GM18507 (cell line): Measurements from ENCODE around the gene SAV1.

ENCODE experiments used
- DNase-seq: peaks from one replicate; pipeline ENCODE4 v3.0.0; 2011; ENCODE audit warnings: low read depth; ENCODE audit not compliant: insufficient read length; ENCODE audit errors: extremely low spot score
- FAIRE-seq: peaks from 2 replicates; lab custom pipeline; 2011; peaks lifted over from hg19 to GRCh38; lab: Jason Lieb, UNC

SAV1 gene

DNA sequence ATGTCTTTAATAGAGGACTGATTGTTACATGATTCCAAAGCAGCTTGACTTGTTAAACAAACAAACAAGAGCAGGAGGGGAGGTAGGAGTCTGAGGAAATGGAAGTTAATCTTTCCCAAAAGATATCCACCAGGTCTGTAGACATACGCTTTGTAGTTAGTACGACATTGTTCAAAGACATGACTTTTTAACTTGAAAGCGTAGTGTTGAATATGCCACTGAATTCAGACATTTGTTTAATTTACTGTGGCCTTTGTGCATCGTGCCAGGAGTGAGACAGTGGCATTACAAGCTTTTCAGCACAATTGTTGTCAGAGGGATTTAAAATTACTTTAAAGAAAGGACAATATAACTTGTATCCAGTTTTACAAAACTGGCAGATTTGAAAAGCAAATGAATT lies 53.0 kb downstream of the SAV1 start:
- FAIRE-seq (no peak), DNase-seq (no peak)

DNA sequence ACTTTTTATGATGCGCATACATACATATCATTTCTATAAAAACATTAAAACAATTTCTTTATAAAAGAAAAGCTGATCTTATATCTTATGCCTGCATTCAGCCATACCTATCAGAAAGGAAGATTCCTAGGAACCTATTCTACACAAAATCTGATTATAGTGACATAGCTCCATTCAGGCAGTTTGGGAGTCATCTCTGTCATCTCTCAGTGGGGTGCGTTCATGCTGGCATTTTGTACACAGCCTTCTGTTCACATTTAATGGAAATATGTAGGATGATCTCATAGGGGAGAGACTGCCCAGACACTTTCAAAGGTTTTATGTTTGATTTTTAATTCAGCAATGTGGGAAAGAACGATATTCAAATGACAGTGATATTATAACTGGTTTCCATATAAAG lies 55.3 kb downstream of the SAV1 start:
- FAIRE-seq (no peak), DNase-seq (no peak)

DNA sequence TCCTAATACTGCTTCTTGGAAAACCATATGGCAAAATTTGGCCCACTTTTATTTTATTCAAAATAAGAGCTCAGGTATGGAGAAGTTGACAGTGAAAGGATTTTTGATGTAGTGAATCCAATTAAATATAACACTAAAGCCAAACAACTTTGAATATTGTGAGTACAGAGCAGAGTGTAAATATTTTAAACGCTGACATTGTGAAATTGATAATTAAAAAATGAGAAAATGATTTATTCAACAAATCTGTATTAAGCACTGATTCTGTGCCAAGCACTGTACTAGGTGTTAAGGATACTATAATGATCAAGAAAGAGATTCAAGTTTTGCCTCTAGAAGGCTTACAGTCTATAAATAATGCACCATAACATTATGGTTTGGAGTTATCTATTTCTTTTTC lies 57.6 kb downstream of the SAV1 start:
- FAIRE-seq: no peak
- no peak for DNase-seq

DNA sequence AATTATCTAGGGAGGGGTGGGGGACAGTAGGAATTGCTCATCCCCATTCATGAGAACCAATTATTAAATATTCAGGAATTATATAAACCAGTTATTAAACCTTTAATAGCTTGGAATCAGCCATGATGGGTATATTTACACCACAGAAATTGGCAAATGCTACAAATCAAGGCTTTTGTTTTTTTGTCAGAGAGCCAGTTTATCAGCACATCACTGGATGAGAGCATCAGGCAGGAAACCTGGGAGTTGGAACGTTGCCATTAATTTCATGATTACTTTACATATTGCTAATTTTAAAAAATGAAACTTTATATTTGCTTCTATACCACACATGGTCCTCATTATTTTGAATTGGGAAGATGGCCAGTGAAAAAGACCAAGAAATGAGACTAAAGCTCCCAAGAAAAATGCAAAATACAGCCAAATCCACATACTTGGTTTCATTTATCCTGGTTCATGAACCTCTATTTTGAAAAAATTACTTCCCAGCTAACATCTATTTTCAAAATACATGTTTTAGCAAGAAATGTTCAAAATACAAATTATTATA lies 59.7 kb downstream of the SAV1 start:
- FAIRE-seq (no peak), DNase-seq (no peak)

DNA sequence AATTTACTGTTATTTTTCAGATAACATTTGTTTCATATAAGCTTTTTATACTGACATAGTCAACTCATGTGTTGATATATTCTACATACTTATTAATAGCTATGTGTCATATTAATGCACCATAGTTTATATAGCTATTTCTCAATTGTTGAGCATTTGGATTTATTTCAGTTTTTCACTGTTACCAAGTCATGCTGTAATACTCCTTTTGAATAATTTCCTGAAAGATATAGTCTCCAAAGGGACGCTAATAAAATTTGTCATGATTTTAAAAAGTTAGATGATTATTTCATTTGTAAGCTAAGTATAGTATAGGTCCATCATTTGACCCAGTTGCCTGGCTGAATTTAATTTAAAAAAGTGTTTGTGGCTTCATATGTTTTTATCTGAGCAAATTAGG lies 60.3 kb downstream of the SAV1 start:
- FAIRE-seq (no peak), DNase-seq (no peak)

DNA sequence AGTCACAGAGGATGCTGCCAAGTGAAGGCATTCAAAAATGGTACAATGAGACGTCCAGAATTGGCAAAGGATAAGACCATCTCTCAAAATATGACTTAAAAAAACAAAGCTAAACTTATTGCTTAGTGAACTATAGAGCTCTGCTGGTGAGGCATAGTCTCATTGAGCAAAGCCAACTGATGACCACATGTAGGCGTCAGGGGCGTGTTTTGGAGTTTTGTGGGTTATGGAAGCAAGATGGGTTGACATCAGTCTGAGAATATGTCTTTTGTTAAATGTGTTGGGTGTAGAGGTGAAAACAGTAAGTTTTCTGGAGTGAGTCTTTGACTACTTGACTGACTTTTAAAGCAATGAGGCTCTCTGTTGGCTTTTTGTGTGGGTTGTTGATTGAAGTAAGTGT lies 60.9 kb downstream of the SAV1 start:
- DNase-seq: no peak

DNA sequence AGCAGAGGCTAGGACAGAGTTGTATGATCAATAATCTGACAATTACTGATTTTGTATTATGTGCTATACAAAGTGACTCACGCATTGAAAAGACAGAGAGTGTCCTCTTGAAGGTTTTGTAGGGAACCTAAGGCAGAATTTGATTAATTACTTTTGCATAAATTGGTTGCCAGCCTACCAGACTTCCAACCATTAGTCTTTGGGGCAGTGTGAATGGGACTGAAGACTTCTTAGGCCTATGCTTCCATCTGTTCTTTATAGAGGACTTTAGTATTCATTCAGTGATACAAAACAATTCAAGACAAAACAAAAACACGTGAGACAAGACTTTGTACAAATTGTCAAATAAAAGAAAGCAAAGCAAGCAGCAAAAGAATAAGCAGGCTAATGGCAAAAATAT lies 61.6 kb downstream of the SAV1 start:
- FAIRE-seq (no peak), DNase-seq (no peak)

More for the DNA sequence above, 60.9 kb downstream of the SAV1 start:
- no peak for FAIRE-seq

DNA sequence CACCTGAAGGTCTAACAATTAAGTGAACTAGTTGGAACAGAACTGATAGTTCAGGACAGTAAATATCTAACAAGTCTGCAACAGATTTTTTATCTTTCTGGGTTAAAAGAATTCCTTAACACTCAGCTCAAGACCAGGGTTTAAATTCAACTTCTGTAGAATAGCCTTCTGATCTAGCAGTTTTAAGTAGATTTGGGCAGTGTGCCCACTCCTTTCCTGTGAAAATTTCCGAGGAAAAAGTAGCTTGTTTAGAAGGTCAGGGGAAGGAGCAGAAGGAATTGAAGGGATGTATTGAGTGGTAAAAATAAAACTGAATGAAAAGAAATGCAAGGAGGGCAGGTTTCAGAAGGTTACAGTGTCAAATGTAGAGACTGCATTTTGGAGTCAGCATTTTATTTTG lies 62.3 kb downstream of the SAV1 start:
- DNase-seq: no peak
- no peak for FAIRE-seq

DNA sequence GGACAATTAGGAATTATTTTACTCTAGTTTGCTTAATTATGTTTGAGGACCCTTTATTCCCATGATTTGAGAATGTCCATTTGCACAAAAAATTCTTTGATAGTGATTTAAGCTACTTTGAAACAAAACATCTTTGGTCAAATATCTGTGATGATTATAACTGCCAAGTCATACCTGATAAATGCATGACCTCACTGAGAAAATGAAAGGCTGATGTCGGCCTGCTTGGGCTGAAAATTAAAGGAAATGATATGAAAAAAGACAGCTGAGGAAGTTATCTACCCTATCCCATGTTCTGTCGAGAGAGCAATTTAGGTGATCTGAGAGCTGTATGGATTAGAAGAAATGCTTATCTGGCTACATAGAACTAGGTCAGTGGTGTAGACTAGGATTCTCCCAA lies 64.5 kb downstream of the SAV1 start:
- no peak for DNase-seq
- FAIRE-seq: no peak

DNA sequence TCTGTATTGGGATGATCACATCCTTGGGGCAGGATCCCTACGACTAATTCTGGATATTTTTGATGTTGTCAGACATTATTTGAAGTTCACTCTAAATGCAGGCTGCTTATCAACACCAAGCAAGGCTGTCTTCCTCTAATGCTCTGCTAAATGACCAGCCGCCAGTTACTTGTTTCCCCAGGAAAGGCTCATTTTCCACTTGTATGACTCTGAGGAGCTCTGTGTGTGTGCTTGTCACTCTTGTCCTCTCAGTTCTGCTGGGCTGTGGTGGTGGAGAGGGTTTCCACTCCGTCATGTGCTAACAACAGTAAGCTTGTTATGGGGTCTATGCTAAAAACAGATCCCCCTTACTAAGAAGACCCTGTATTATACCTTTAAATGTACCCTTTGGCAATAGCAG lies 66.1 kb downstream of the SAV1 start:
- DNase-seq (no peak), FAIRE-seq (no peak)

DNA sequence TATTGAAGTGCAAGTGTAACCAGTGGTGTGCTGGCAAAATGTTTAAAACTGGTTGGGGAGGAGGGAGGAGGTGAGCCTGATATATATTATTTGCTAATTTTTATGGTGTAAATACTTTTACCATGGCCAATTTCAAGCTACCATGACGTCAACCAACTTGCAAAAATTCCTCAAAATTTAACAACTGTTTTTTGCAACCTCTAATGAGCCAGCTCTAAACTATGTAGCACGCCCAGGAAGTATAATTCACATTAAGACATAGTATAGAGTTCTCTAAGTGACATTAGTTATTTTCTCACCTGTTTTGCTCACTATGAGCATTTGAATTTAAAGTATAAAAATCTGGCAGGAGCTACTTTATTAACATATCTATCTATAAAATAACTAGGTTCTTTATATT lies 66.7 kb downstream of the SAV1 start:
- FAIRE-seq: no peak
- no peak for DNase-seq

DNA sequence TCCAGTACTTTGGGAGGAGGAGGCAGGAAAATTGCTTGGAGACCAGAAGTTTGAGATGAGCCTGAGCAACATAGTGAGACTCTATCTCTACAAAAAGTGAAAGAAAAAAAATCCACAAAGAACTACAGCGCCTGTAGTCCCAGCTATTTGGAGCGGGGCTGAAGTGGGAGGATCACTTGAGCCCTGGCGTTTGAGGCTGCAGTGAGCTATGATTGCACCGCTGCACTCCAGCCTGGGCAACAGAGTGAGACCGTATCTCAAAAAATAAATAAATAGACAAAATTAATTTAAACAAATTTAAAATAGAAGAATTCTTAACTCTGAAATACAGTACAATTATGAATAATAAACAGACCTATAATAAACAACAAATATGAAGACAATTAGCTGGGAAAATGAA lies 67.3 kb downstream of the SAV1 start:
- no peak for FAIRE-seq

DNA sequence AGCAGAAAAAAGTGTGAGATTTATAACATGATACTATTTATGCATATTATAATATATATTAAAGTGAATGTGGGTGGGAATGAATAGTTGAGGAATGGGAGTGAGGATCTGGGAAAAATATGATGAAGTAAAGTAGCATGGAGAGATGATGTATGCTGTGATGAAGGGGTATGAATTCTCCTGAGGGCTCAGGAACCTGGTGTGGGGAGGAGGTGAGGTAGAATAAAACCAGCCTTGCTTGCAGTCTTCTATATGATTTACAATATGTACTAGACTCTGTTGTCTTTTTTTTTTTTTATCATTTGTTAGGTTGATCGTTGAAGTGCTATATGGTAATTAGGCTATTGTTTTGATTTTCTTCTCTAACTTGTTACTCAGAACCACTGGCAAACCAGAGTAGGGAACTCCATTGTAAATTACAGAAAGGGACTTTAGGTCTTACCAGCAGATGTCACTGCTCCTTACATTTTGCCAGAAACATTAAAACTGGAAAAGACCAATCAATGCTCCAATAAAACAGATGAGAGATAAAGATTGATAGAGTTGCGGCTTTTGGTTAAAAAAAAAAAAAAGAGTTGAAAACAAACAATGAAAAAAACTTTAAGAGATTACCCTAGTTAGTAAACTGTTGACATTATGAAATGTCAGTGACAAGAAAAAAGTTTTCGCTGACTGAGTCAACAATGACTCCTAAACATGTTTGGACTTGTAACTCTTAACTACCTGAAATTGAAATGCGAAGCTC lies 68.2 kb downstream of the SAV1 start:
- FAIRE-seq: peak; percentile 58
- no peak for DNase-seq

More for the DNA sequence above, 67.3 kb downstream of the SAV1 start:
- no peak for DNase-seq

DNA sequence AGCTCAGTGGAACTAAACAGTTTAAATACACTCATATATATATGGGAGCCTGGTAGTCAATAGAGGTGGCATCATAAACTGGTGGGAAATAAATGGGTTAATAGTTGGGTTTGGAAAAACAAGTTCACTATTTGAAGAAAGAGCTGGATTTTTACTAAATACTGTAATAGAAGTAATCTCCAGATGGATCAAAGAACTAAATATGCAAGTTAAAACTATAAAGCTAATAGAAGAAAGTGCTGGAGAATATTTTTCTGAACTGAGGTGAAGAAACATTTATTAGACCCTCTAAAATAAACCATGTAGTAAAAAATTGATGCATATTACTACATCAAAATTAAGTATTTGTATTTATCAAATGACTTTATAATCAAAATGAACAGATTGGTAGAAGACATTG lies 69.3 kb downstream of the SAV1 start:
- DNase-seq (no peak), FAIRE-seq (no peak)

DNA sequence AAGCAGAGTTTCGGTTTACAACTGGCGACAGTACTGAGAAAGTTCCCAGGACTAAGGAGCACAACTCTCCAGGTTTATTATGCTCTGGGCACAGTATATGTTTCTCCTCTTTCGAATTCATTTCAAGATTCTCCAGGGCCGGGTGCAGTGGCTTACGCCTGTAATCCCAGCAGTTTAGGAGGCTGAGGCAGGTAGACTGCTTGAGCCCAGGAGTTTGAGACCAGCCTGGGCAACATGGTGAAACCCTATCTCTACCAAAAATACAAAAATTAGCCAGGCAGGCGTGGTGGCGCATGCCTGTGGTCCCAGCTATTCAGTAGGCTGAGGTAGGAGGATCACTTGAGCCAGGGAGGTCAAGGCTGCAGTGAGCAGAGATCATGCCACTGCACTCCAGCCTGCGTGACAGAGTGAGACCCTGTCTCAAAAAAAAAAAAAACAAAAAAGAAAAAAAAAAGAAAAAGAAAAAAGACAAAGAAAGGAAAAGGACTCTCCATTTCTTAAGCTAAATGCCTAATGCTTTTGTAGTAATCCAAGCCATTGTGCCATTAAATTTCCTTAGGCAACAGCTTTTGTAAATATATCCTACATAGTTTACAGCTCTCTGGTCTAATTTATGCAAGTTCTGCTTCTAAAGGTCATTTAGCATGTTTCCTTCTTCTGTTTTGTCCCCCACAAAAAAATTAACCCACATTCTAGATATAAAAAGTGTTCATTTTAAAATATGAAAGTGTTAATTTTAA lies 73.4 kb downstream of the SAV1 start:
- FAIRE-seq (no peak), DNase-seq (no peak)

DNA sequence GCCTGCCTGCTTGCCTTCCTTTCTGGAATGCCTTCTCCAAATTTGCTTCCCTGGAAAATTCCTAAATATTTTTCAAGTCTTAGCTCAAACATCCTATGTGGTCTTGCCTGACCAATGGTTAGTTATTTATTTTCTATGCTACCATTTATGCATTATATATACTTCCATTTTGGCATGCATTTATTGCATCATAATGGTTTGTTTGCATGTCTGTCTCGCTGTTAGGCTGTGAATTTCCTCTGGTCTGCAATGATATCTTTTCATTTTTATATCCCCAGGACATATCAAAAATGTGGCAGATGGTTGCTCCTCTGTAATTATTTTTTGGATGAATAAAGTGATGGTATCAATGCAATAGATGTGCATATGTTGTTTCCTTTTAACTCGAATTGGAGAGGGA lies 77.6 kb downstream of the SAV1 start:
- DNase-seq: no peak
- FAIRE-seq: no peak
